H54 (cell line): ENCODE data around the gene SPATA33.

Source experiments
- DNase-seq: peaks from one replicate; pipeline ENCODE4 v3.0.0; 2011; ENCODE audit warnings: low spot score, mixed read lengths; ENCODE audit not compliant: insufficient read length
- FAIRE-seq: peaks from 3 replicates; lab custom pipeline; 2011; peaks lifted over from hg19 to GRCh38; lab: Jason Lieb, UNC
- POLR2A ChIP-seq: IDR thresholded peaks from 2 replicates; pipeline ENCODE4 v1.6.1; 2011; ENCODE audit warnings: low read depth, mild to moderate bottlenecking, low read length

Gene SPATA33

DNA sequence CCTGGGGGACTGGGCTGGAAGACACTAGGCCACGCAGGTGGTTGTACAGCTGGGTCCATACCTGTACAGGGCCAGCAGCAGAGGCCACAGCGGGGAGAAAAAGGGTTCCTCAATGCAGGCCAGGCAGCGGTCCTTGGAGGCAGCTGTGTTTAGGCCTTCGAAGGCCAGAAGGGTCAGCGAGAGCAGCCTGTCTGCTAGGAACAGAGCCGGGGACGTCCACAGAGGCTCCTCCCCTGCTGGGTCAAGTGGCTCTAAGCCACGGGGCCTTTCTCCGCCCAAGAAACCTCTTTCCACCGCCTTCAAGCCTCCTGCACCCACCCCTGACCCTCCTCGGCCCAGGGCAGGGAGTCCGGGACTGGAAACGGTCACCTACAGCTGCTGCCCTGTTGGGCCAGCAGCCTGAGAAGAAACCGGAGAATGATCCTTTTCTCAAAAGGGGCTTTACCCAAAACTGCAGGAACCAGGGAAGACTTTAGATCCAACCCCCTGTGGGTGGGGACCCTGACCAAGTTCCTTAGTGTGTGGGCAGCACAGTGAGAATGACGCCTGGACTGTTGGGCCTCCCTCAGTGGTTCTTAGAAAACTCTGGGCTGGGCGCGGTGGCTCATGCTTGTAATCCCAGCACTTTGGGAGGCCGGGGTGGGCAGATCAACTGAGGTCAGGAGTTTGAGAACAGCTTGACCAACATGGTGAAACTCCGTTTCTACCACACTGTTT, 52.2 kb downstream of the SPATA33 start:
- DNase-seq (no peak), FAIRE-seq (no peak)
- no peak for TF ChIP-seq POLR2A

DNA sequence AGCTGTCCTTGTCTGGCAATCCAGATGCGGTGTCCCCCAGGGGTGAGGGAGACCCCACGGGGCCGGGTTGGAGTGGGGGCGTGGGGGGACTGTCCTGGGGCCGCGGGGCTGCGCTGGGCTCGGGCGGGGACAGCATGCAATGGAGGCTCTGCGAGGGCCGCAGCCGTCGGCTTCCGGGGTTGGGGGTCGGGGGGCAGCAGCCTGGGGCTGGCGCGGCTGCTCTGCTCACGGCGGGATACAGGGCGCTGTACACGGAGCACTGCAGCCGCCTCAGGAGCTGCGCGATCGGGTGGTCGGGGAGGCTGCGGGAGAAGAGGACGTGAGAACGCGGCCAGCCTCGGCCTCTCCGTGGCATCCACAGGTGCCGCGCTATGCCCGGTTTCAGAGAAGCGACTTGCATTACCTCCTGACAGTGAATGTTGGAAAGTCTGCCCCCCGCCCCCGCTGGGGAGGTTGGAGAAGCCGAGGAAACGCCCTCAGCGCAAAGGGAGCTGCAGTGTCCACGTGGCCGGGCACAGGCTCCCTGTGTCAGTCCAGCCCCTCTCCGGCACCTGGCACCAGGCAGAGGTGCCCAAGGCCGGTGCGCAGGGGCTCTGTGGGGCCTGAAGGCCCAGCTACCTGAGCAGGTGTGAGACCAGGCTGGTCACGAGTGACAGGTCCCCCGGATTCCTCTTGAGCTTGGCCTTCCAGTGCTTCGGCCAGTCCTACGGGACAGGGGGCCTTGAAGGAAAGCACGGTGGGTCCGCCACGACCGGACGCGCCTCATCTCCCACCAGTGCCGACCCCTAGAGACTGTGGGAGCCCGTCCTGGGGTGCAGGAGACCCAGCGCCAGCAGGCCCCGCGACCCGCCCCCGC, 53.3 kb downstream of the SPATA33 start:
- DNase-seq, result no peak
- no peak for TF ChIP-seq POLR2A
- FAIRE-seq, result no peak

DNA sequence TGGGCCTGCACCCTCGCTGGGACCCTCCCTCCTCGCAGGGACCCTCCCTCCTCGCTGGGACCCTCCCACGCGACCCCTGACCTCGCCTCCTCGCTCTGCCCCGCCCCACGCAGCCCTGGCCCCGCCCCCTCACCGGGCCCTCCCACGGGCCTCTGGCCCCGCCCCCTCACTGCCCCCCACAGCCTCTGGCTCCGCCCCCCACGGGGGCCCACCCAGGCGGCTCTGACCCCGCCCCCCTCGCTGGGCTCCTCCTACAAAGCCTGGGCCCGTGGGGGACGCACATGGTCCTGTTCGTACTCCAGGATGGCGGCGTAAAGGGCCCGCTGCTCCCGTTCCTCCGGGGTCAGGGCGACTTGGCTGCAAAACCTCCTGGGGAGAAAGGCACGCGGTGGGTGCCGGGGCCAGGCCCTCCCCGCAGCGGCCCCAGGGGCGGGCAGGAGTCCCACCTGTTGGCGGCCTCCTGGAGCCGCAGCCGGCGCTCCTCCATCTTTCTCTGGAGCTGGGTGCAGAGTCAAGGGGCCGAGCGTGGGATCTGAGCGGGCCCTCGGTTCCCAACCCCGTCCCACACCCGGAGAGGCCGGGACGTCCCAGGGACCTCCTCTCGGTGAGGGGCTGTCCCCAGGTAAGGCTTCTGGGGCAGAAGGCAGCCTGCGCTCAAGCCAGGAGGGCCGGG, 54.1 kb downstream of the SPATA33 start:
- no peak for TF ChIP-seq POLR2A
- FAIRE-seq (no peak), DNase-seq (no peak)

DNA sequence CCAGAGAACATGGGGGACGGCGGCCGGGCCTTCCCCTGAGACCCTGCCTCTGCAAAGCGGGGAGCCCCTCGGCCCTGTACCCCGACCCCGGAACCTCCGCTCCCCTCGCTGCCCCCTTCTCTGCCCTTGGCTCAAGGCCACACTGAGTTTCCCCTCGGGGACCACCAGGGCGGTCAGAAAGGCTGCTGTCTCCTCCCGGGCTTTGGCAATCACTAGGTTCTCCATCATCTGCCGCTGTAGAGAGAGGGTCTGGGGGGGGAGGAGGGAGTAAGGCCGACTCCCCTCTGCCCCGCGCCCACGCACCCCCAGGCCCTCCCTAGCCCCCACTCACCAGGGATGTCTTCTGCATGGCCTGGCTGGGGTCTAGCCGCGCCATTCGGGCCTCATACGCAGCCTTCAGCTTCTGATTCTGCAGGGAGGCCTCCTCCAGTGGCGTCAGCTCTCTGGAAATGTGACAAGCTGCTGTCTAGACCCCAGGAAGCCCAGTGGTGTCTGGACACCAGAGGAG, 54.7 kb downstream of the SPATA33 start:
- no peak for FAIRE-seq
- DNase-seq, result no peak

DNA sequence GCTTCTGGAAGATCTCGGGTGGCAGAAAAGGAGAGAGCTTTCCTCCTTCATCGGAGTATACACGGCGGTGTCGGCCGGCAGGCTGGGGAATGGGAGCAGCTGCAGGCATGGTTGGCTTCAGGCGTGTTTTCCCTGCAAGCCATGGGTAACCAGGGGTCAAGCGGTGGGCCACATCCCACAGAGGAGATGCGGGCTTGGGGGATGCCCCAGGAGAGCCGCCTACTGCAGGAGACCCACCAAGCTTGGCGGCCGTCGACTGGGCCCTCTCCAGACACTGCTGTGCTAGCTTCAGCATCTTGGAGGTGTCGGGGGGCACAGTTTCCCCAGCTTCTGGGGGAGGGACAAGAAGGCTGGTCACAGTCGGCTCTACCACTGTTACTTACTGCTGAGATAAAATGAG, 58.9 kb downstream of the SPATA33 start:
- TF ChIP-seq POLR2A, result no peak
- FAIRE-seq, result no peak

More for the DNA sequence above, 54.7 kb downstream of the SPATA33 start:
- TF ChIP-seq POLR2A, result no peak

DNA sequence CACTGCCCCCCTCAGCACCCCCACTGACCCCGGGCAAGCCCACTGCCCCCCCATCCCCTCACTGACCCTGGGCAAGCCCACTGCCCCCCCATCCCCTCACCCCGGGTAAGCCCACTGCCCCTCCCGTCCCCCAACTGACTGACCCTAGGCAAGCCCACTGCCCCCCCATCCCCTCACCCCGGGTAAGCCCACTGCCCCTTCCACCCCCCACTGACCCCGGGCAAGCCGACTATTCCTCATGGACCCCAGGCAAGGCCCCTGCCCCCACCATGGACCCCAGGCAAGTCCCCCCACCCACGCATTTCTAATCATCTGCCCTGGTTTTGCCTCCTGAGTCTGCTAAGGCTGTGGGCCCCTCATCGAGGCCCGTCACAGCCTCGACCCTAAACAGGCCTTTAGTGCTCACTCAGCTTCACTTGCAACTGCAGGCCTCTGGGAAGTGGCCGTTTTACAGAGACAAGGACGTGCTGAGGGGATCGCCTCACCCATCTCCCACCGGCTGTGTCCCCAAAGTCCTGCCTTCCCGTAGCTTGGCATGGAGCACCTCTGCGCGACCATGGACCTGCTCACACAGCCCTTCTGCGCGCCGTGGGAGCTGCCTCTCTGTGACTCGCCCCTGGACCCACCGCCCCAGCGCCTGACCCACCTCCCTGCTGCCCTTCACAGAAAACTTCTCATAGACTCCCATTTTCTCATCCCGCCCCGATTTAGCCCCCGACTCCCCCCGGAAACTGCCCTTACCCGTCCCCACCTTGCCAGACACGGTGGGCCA, 59.5 kb downstream of the SPATA33 start:
- no peak for FAIRE-seq
- TF ChIP-seq POLR2A, result no peak

More for the DNA sequence above, 58.9 kb downstream of the SPATA33 start:
- no peak for DNase-seq

DNA sequence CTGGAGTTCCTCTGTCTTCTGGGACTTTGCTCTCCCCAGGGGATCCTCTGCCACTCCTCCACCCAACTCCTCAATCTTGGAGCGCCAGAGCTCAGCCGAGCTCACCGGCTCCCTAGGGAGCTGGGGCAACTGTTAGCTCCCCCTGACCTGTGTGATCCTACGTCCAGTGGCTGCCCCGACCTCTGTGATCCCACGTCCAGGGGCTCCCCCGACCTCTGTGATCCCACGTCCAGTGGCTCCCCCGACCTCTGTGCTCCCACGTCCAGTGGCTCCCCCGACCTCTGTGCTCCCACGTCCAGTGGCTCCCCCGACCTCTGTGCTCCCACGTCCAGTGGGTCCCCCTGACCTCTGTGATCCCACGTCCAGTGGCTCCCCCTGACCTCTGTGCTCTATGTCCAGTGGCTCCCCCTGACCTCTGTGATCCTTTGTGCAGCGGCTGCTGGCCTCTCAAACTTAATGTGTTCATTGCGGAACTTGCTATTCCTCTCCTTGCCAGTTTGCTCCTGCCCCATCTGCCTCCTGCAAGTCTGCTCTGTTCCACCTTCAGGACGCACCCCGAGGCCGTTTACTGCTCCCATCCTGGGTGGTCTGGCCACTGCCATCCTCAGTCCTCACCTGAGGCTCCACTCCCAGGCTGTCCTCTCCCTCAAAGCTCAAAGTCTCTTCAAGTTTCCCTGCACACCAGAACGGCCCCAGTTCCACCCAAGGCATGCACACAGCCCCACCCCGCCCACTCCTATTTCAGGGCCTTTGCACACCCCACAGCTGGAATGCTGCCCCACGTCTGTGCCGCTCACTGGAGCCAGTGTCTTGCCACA, 60.3 kb downstream of the SPATA33 start:
- FAIRE-seq, result no peak

More for the DNA sequence above, 59.5 kb downstream of the SPATA33 start:
- DNase-seq, result no peak

More for the DNA sequence above, 60.3 kb downstream of the SPATA33 start:
- no peak for DNase-seq
- no peak for TF ChIP-seq POLR2A
